ENCODE data around the gene AP2A2.
"Not testable (repeated sequence)": the region's sequence is repeated elsewhere in the genome, so short reads cannot be mapped to it uniquely, and the experiment has no call there.

Gene AP2A2

GRCh38 chr11:957212-957920 is 31.7 kb downstream of the AP2A2 start:
- no peak for DNase-seq

- no peak for DNase-seq
Measured at GRCh38 chr11:958101-958500, 32.4 kb downstream of the AP2A2 start.

DNA sequence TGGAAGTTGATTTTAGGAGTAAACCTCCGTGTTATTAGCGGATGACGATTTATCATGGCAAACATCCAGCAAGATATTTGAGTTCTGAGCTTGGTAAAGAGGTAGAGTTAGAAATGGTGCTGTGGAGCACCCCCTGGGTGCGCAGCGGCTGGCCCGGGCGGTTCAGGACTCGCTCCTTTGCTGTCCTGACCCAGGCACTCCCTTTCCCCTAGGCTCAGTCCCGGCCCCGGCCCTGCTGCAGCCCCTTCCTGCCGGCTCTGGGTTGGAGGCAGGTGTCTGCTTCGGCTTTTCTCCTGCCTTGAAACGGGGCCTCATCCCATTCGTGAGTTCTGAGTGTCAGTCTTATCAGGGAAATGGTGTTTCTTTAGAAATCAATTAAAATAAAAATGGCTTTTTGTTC is 33.4 kb downstream of the AP2A2 start:
- DNase-seq: no peak

DNA sequence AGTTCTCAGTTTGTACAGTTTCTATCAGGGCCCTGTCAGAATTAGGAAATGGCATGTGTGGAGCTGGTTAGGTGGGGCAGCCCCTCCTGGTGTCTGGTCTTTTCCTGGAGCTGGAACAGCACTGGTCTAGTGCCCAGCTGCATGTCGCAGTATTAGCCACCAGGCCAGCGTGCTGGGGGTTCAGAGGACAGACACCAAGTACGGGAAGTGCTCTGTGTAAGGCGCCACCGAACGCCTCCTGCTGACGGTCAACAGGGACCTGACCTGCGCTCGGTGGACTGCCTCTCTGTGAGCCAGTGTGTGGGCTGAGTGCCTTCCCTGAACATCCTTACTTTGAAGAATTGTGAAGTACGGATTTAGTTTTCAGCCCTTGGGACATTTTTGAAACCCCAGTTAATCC is 33.9 kb downstream of the AP2A2 start:
- DNase-seq: no peak

- not testable (repeated sequence) for DNase-seq
Measured at GRCh38 chr11:961310-961920, 35.7 kb downstream of the AP2A2 start.

DNA sequence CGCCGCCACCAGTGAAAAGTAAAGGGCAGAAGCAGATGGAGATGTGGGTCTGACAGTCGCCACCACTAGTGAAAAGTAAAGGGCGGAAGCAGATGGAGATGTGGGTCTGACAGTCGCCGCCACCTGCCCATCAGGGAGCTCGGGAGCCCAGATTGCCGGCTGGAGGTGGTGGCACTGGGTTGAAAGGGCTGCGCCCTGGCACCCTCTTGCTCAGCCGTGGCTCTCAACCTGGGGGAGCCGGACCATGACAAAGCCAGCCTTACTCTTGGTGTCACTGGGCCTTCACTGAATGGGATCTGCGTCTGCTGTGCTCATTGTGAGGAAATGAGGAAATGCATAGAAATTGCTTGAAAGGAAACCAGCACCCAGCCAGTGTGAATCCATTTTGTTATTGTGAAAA is 36.3 kb downstream of the AP2A2 start:
- DNase-seq: no peak

GRCh38 chr11:962688-963087 is 37.0 kb downstream of the AP2A2 start:
- no peak for DNase-seq

GRCh38 chr11:963852-964251 is 38.2 kb downstream of the AP2A2 start:
- DNase-seq: no peak

DNA sequence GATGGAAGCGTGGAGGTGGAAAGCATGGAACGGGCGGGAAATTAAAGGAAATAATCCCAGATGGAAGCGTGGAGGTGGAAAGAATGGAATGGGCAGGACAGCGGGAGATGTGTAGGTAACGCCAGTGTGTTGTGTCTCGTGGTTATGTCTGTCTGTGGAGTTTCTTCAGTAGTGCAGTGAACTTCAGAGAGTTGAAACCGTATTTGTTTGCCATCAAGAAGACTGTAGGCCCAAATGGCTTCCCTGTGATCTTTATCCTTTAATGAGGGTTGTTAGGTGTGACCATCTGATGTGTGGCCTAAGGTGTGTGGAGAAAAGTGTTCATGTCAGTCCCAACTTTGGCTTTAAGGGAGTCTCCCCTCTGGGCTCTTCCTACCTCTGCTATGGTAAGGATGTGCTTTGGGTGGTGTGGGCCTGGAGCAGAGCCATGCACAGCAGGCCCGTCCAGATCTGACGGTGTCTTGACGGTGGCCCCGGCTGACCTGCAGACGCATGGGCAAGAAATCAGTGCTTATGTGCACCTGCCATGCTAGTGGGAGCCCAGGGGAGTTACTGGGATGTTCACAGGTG is 39.6 kb downstream of the AP2A2 start:
- DNase-seq: no peak

- DNase-seq: no peak
Measured at GRCh38 chr11:967995-968751, 42.5 kb downstream of the AP2A2 start.

DNA sequence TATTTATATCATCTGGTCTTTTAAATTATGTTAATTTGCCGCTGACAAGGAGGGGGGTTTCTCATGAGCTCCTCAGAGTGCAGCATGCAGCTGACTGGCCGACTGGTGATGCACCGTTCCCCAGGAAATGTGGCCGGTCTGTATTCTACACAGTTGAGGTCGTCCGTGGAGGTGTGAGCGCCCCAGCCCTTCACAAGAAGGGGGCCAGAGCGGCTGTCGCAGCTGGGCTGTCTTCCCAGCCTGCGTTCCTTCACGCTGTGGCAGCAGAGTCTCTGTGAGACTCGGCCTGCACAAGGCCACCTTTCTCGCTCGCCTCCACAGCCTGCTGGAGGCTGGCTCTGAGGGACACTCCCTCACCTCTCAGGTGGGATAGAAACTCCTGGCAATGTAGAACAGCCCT is 43.2 kb downstream of the AP2A2 start:
- no peak for DNase-seq

DNA sequence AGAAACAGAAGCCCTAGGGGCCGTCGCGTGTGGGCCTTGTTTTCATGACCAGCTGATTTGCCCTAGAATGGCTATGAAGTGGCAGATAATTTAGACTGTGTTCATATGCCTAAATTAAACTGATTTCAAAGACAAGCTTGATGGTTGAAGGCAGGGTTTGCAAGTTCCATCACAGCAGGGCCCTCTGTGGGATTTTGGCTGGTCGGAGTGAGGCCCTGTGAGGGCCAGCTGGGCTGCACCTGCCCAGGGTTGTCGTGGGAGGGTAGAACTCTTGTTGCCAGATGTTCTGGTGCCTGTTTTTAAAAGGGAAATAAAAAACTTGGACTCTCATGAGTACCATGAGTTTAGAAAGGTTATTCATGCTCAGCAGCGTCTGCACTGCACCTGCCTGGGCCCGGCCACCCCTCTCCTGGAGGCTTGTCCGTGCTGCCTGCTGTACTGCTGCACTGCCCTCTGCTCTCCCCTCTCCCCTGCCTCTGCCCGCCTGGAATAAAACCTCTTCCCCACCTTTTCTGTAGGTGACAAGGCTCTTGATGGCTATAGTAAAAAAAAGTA is 44.1 kb downstream of the AP2A2 start:
- DNase-seq: no peak

DNA sequence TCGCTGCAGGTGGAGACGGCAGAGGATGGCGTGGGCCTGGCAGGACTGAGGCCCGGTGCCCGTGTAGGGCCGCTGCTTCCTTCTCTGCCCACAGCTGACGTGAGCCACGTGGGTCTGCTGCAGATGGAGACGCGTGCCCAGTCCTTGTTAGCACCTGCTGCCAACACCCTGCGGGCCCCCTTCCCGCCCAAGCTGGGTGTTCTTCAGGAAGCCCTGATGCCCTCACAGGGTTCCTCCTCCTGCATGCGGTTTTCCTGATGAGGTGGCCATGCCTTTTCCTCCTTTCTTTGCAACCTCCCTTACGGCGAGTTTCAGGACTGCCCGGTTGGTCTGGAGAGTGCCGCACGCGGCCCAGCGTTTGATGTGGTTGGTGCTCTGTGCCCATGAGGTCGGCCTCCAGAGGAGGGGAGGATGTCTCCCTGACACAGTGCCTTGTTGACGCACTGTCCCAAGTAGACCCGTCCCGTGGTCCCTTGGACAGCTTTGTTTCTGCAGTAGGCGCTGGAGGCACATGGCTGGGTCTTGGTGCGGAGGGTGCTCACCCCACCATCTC is 44.7 kb downstream of the AP2A2 start:
- DNase-seq: no peak

DNA sequence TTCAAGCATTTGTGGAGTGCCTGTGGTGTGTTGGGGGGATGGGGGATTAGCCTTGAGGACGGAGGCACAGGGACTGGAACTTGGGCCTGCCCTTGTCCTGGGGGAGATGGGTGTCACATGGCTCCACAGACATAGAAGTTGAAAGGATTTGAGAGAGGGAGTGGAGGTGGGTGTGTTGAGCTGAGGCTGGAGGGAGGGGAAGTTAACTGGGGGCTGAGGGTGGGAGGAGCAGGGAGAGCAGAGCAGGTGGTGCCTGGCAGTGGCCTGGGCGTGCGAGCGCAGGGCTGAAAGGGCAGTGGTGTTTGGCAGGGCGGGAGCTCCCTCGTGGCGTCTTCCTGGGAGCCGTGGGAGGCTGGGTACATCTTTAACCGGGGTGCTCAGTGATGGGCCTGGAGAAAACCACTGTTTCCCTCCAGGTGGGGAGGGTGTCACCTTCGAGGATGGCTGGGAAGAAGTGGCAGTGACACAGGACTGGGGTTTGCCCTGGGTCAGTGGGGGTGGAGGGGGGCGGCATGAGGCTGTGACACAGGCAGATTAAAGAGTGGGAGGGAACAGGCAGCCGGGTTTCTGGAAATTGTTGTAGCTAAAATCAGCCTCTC is 45.5 kb downstream of the AP2A2 start:
- no peak for DNase-seq

- no peak for DNase-seq
Measured at GRCh38 chr11:971731-972365, 46.2 kb downstream of the AP2A2 start.

DNA sequence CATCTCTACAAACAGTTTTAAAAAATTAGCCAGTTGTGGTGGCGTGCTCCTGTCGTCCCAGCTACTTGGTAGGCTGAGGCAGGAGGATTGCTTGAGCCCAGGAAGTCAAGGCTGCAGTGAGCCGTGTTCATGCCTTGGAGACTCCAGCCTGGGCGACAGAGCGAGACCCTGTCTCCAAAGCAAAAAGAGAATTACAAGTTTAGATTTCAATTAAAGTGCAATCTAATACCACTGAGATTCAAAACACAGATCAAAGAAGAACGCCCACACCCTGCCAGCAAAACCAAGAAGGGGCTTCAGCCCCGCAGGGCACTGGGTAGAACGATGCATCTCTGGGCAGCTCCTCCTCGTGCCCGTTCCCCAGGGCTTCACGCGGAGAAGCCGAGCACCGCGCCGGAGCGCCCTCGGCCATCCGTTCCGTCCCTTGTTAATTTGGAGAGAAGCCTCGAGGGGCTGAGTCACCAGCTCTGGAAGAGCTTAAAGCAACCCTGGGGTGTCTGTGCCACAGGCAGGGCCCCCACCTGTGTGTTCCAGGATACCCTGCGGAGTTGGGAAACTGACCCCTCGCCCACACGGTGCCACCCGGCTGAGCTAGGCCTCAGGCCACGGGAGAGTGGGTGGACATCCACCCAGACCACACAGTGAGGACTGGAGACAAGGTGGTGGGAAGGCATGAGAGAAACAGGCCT is 47.0 kb downstream of the AP2A2 start:
- DNase-seq: no peak

DNA sequence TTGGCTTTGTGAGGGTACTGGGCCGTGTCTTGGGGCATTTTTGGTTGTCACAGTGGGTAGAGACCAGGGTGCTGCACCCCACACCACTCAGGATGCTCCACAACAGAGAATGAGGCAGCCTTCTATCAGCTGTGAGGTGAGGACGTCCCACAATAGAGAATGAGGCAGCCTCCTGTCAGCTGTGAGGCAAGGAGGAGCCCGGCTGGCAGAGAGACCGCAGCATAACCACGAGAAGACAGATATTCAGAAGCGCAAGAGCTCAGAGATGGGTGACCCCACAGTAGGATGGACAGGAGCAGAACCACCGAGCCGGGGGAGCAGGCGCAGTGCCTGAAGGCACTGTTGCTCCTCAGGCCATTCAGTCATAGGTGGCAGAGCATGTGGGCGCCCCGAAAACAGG is 47.6 kb downstream of the AP2A2 start:
- no peak for DNase-seq

DNA sequence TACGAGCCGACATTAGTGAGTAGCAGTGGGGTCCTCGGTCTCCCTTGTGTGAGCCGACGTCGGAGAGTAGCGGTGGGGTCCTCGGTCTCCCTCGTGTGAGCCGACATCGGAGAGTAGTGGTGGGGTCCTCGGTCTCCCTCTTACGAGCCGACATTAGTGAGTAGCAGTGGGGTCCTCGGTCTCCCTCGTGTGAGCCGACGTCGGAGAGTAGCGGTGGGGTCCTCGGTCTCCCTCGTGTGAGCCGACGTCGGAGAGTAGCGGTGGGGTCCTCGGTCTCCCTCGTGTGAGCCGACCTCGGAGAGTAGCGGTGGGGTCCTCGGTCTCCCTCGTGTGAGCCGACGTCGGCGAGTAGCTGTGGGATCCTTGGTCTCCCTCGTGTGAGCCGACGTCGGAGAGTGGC is 49.7 kb downstream of the AP2A2 start:
- not testable (repeated sequence) for DNase-seq

- DNase-seq: no peak
Measured at GRCh38 chr11:975827-976226, 50.2 kb downstream of the AP2A2 start.

- DNase-seq: no peak
Measured at GRCh38 chr11:976431-977160, 50.9 kb downstream of the AP2A2 start.

Measured in effector CD4-positive, alpha-beta T cell (primary cell).